Right lobe of liver (tissue), 6 donors: Measurements from ENCODE around the gene NEIL3. TPM values are rescaled to one million over a fixed set of nuclear protein-coding genes. Genes with fewer than 3 reads are reported as not detected.
A peak's percentile ranks its signal among the peaks of the same experiment; 100 is the strongest.

Experiments used
- ATAC-seq, 4 donors: fragments of 200-7000 bp; cut with Tn5 transposase; one replicate each; pipeline ENCODE4 v1.9.1; 2020; ENCODE audit warnings: mild to moderate bottlenecking in 4 of 4, moderate library complexity in 4 of 4
- DNase-seq, 3 donors: peaks; one replicate each; pipeline ENCODE4 v3.0.0-alpha.2; 2020
- H3K27ac ChIP-seq, 3 donors: fragments of 200-600 bp; one replicate each; pipeline ENCODE4 v1.8.0; 2022
- H3K27me3 ChIP-seq, 2 donors: fragments of 200-600 bp; one replicate each; pipeline ENCODE4 v1.8.0; 2022
- H3K36me3 ChIP-seq, 4 donors: fragments of 200-600 bp; sonication (generic) in 1 of 4; one replicate each; pipeline versions ENCODE4 v1.5.1 to v1.8.0; 2017 to 2022; ENCODE audit warnings: control low read depth in 1 of 4
- H3K4me1 ChIP-seq, 4 donors: fragments of 200-600 bp; sonication (generic) in 1 of 4; one replicate each; pipeline versions ENCODE4 v1.5.1 to v1.8.0; 2017 to 2022; ENCODE audit warnings: control low read depth in 1 of 4
- H3K4me3 ChIP-seq, 3 donors: fragments of 200-600 bp; one replicate each; pipeline ENCODE4 v1.8.0; 2022
- H3K9me3 ChIP-seq, 4 donors: fragments of 200-600 bp; sonication (generic) in 1 of 4; one replicate each; pipeline versions ENCODE4 v1.5.1 to v1.8.0; 2017 to 2022; ENCODE audit warnings: control low read depth in 1 of 4
- POLR2A ChIP-seq: fragments of 450-650 bp; IDR thresholded peaks from one replicate; pipeline ENCODE4 v1.6.1; 2017; ENCODE audit warnings: antibody characterized with exemption, mild to moderate bottlenecking
- WGBS: methylation state at CpG from one replicate; pipeline ENCODE4 v1.1.6; 2018; ENCODE audit warnings: low coverage, low lambda C conversion rate; ENCODE audit not compliant: insufficient coverage; ENCODE audit errors: missing lambda C conversion rate; 5-methylcytosine and 5-hydroxymethylcytosine counted together
- intact Hi-C, 2 donors: fragments of 100-400 bp; cut with DNase I; formaldehyde crosslinking; loops; one replicate each; pipeline versions ENCODE4 v1.11.2 to v1.14.1; 2022
- total RNA-seq, 6 experiments: library from RNA; depleted of rRNA in 2 of 6; stranded (reverse); fragments of >200 nt in 2 of 6; fragmentation: NEBNext Ultra II Directional in 3 of 6; extraction: Animal tissue kit (Norgen Biotek cat#: 25700) in 3 of 6; gene quantifications; one replicate each; pipeline versions ENCODE4 v1.1.0 to v1.2.4, GENCODE V29; 2016 to 2023
- TF ChIP-seq, protein P1 (sequence below), 4 donors: fragments of 200-600 bp in 3 of 4; fragments of 450-650 bp in 1 of 4; IDR thresholded peaks; one replicate each; pipeline versions ENCODE4 v1.5.1 to v1.8.0; 2016 to 2022; ENCODE audit warnings: antibody characterized with exemption in 4 of 4, mild to moderate bottlenecking in 2 of 4
- donor health status: DM: no; HTN: yes; CAD: no.
- donor health status: DM: no; HTN: no; CAD: no.
- donor health status: DM: no; HTN: no; CAD: no.
- donor health status: DM: no; HTN: yes; CAD: no.
- donor health status: DM: no; HTN: yes; CAD: no.

The NEIL3 gene
- total RNA-seq, 6 experiments from 2014 or later: 0.13 to 2.3 (median 0.63) TPM; not detected in 2

DNA sequence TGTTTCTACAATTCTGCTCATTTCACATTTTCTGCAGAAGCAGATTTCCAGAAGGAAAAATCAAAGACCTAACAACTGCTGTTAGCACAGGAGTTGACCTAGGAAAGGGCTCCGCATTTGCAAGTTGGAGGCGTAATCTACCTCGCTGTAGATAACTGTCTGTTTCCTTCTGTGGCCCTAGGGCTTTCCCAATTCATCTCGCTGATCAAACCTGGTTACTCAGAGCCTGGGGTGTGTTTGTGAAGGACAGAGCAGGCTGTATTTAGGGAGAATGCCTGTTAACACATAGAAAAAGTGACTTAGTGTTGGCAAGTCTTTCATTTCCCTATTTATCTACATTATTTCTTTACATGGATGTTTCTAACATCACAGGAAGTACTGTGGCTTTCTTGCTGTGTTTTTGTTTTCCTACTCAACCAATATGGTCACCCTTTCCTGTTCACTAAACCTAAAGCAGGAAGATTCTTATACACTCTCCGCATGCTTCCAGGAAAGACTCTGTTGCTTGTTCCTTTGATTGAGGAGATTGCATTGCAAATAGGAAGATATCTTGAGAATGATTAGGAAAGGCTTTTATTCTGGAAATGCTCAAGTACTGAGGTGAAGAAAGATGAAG lies 92.1 kb downstream of the NEIL3 start:
- Histone ChIP-seq H3K4me1 (no peaks in the 10 kb centered on the region), H3K27me3 (no peaks in the 10 kb centered on the region), H3K36me3 (no peaks in the 10 kb centered on the region), H3K27ac (no peak overlapping the region), H3K9me3 (no peaks in the 10 kb centered on the region), H3K4me3 (no peak overlapping the region)
- WGBS: 65% methylated on average over 5 of the region's 5 CpGs
- DNase-seq: no peak
- TF ChIP-seq, protein P1, sequence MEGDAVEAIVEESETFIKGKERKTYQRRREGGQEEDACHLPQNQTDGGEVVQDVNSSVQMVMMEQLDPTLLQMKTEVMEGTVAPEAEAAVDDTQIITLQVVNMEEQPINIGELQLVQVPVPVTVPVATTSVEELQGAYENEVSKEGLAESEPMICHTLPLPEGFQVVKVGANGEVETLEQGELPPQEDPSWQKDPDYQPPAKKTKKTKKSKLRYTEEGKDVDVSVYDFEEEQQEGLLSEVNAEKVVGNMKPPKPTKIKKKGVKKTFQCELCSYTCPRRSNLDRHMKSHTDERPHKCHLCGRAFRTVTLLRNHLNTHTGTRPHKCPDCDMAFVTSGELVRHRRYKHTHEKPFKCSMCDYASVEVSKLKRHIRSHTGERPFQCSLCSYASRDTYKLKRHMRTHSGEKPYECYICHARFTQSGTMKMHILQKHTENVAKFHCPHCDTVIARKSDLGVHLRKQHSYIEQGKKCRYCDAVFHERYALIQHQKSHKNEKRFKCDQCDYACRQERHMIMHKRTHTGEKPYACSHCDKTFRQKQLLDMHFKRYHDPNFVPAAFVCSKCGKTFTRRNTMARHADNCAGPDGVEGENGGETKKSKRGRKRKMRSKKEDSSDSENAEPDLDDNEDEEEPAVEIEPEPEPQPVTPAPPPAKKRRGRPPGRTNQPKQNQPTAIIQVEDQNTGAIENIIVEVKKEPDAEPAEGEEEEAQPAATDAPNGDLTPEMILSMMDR (IDR thresholded peaks at IDR 0.05): no peak
- TF ChIP-seq POLR2A: no peak
- intact Hi-C loops: no loop called here
- no peak for ATAC-seq

DNA sequence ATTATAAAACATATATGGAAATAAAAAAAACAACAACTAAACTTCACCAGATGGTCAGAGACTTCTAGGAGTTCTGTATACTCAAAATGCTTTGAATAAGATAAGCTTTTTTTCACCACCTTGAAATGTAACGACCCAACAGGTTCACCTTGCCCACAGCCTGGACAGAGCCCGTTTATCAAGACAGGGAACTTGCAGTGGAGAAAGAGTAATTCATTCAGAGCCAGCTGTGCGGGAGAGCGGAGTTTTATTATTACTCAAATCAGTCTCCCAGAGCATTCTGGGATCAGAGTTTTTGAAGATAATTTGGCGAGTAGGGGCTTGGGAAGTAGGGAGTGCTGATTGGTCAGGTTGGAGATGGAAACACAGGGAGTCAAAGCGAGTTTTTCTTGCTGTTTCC lies 94.1 kb downstream of the NEIL3 start:
- no peak for DNase-seq
- 77% methylated on average over 6 of the region's 6 CpGs for WGBS
- no peaks in the 10 kb centered on the region for H3K9me3 ChIP-seq
- H3K27ac ChIP-seq: no peak overlapping the region
- intact Hi-C loops: no loop called here
- no peak for TF ChIP-seq POLR2A
- TF ChIP-seq, protein P1 (IDR thresholded peaks at IDR 0.05): no peak
- no peak for ATAC-seq
- no peaks in the 10 kb centered on the region for H3K36me3 ChIP-seq
- H3K4me3 ChIP-seq: no peak overlapping the region
- H3K27me3 ChIP-seq: no peaks in the 10 kb centered on the region
- no peaks in the 10 kb centered on the region for H3K4me1 ChIP-seq

DNA sequence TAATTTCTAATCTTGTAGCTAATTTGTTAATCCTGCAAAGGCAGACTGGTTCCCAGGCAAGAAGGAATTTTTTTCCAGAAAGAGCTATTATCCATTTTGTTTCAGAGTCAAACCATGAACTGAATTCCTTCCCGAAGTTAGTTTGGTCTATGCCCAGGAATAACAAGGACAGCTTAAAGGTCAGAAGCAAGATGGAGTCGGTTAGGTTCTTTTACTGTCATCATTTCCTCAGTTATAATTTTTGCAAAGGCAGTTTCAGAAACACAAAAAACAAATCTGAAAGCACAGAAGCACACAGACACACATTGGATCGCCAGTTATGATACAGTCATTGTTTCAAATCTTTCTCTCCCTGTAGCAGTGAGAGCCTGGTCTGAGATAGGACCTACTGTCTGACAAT lies 94.7 kb downstream of the NEIL3 start:
- H3K4me3 ChIP-seq: no peak overlapping the region
- H3K36me3 ChIP-seq: no peaks in the 10 kb centered on the region
- DNase-seq: no peak
- no peak for ATAC-seq
- H3K9me3 ChIP-seq: no peaks in the 10 kb centered on the region
- intact Hi-C loops: no loop called here
- H3K27me3 ChIP-seq: no peaks in the 10 kb centered on the region
- 77% methylated on average over 3 of the region's 3 CpGs for WGBS
- H3K4me1 ChIP-seq: no peaks in the 10 kb centered on the region
- TF ChIP-seq, protein P1 (IDR thresholded peaks at IDR 0.05): no peak
- TF ChIP-seq POLR2A: no peak
- no peak overlapping the region for H3K27ac ChIP-seq

DNA sequence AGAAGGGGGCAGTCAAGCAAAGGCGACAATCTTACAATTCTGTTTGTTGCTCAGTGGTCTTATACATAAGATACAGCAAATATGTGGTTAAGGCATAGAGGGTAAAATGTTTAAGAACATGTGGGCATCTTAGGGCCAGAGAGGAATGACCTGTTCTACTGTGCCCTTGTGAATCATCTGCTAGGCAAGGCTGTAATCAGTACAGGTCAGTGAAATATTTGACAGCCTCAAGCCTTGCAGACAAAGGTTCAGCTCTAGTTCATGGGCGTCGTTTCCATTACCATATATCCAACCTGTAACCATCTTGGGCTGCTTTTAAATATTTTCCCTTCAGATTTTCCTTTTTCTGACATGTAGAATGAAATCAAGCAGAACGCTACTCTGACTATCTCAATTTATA lies 95.3 kb downstream of the NEIL3 start:
- DNase-seq: no peak
- ATAC-seq: peak in 2 of 4 donors; percentile 50 to 78
- Histone ChIP-seq H3K4me3 (no peak overlapping the region), H3K36me3 (no peaks in the 10 kb centered on the region), H3K4me1 (no peaks in the 10 kb centered on the region), H3K9me3 (no peaks in the 10 kb centered on the region), H3K27me3 (no peaks in the 10 kb centered on the region), H3K27ac (no peak overlapping the region)
- WGBS: 69% methylated on average over 4 of the region's 4 CpGs
- TF ChIP-seq, protein P1 (IDR thresholded peaks at IDR 0.05): no peak
- TF ChIP-seq POLR2A: no peak
- intact Hi-C loops: no loop called here

DNA sequence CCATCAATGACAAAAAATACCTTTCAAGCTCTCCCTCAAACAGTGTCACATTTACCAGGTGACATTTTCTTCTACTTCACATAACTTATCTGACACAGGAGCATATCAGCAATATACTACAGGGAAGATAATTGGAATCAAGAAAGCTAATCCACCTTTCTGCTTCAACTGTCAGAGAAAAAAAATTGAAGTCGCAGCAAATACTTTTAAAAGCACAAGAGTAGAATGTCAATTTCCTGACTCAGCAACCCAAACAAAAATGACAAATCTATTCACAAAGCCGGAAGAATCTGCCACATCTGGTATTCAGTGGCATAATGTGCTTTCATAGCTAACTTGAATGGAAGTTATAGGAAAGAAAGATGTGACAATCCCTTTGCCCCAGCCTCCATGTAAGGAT lies 95.8 kb downstream of the NEIL3 start:
- no peaks in the 10 kb centered on the region for H3K9me3 ChIP-seq
- intact Hi-C loops: no loop called here
- ATAC-seq (no peak), DNase-seq (no peak)
- H3K4me3 ChIP-seq: no peak overlapping the region
- 52% methylated on average over 2 of the region's 2 CpGs for WGBS
- H3K36me3 ChIP-seq: no peaks in the 10 kb centered on the region
- no peak overlapping the region for H3K27ac ChIP-seq
- TF ChIP-seq, protein P1 (IDR thresholded peaks at IDR 0.05): no peak
- no peak for TF ChIP-seq POLR2A
- no peaks in the 10 kb centered on the region for H3K4me1 ChIP-seq
- no peaks in the 10 kb centered on the region for H3K27me3 ChIP-seq
